ENCODE results near the gene NTSR2.
"Not testable (repeated sequence)": the region's sequence is repeated elsewhere in the genome, so short reads cannot be mapped to it uniquely, and the experiment has no call there.

Gene NTSR2

DNA sequence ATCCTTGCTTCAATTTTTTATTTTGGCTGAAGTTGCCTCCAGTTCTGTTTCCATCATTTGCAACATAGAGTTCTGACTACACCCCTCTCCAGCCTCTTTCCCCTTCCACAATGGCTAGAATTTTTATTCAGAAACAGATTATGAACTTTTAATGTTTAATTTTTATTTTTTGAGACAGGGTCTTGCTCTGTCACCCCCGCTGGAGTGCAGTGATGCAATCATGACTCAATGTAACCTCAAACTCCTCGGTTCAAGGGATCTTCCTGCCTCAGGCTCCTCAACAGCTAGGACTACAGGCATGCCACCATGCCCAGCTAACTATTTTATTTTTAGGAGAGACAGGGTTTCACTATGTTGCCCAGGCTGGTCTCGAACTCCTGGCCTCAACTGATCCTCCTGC is 2.8 kb downstream of the NTSR2 start:
- Mint-ChIP-seq H3K9me3 (peaks cover 5% of the 10 kb centered on the region), H3K36me3 (ENCODE audit: low read depth) (no peaks in the 10 kb centered on the region), H3K27ac (no peak overlapping the region), H3K4me3 (no peak overlapping the region), H3K27me3 (ENCODE audit: low read depth) (peaks cover 59% of the 10 kb centered on the region), H3K4me1 (no peaks in the 10 kb centered on the region)
- TF ChIP-seq CTCF (IDR thresholded peaks at IDR 0.05; ENCODE audit: unreplicated experiment in 3 of 3) = no peak

- H3K36me3 Mint-ChIP-seq (ENCODE audit: low read depth) = no peaks in the 10 kb centered on the region
- no peaks in the 10 kb centered on the region for H3K4me1 Mint-ChIP-seq
- peaks cover 14% of the 10 kb centered on the region for H3K9me3 Mint-ChIP-seq
- H3K27ac Mint-ChIP-seq = no peak overlapping the region
- H3K27me3 Mint-ChIP-seq (ENCODE audit: low read depth) = peaks cover 60% of the 10 kb centered on the region
- no peak overlapping the region for H3K4me3 Mint-ChIP-seq
- no peak for TF ChIP-seq CTCF (IDR thresholded peaks at IDR 0.05; ENCODE audit: unreplicated experiment in 3 of 3)
Measured at GRCh38 chr2:11665510-11666362, 4.3 kb downstream of the NTSR2 start.

GRCh38 chr2:11665028-11665427 is 5.0 kb downstream of the NTSR2 start:
- TF ChIP-seq CTCF (IDR thresholded peaks at IDR 0.05; ENCODE audit: unreplicated experiment in 3 of 3) = no peak
- no peak overlapping the region for H3K27ac Mint-ChIP-seq

DNA sequence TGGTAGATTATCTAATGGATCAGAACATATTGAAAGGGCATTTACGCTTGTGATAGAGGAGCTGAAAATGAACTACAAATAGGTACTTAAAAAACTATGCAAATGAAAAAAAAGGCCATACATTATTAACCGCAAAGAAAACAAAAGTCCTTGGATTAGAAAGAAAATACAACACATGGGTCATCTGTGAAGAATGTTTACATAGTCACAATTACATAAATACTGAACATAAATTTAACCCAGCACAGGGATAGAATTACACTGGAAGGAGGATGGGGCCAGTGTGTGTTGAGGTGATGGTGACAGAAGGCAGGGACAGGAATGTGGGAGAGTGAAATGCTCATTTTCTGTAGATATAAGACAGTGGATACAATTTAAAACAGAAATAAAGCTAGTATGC is 6.6 kb downstream of the NTSR2 start:
- H3K9me3 Mint-ChIP-seq = peaks cover 15% of the 10 kb centered on the region
- TF ChIP-seq CTCF (IDR thresholded peaks at IDR 0.05; ENCODE audit: unreplicated experiment in 3 of 3) = no peak
- peaks cover 55% of the 10 kb centered on the region for H3K27me3 Mint-ChIP-seq (ENCODE audit: low read depth)
- no peak overlapping the region for H3K4me3 Mint-ChIP-seq
- H3K36me3 Mint-ChIP-seq (ENCODE audit: low read depth) = no peaks in the 10 kb centered on the region
- no peaks in the 10 kb centered on the region for H3K4me1 Mint-ChIP-seq
- no peak overlapping the region for H3K27ac Mint-ChIP-seq

More at GRCh38 chr2:11665028-11665427, 5.0 kb downstream of the NTSR2 start:
- Mint-ChIP-seq H3K4me1 (no peaks in the 10 kb centered on the region), H3K4me3 (no peak overlapping the region), H3K27me3 (ENCODE audit: low read depth) (peaks cover 54% of the 10 kb centered on the region), H3K36me3 (ENCODE audit: low read depth) (no peaks in the 10 kb centered on the region), H3K9me3 (peaks cover 15% of the 10 kb centered on the region)

DNA sequence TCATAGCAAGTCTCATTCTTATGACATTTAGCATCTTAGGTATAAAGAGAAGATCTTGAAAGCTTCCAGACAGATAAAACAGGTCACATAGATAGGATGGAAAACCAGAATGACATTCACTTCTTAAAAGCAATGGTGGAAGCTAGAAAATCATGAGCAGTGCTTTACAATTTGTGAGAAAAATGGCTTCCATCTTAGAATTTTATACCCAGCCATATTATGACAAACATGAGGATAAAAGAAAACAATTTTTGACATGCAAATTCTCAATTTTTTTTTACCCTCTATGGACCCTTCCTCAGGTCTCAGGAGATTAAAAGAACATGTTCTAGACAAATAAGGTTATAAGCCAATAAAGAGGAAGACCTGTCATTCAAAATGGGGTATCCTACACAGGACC is 7.1 kb downstream of the NTSR2 start:
- Mint-ChIP-seq H3K4me1 (no peaks in the 10 kb centered on the region), H3K4me3 (no peak overlapping the region), H3K27me3 (ENCODE audit: low read depth) (peaks cover 55% of the 10 kb centered on the region), H3K27ac (no peak overlapping the region), H3K9me3 (peaks cover 15% of the 10 kb centered on the region), H3K36me3 (ENCODE audit: low read depth) (no peaks in the 10 kb centered on the region)
- no peak for TF ChIP-seq CTCF (IDR thresholded peaks at IDR 0.05; ENCODE audit: unreplicated experiment in 3 of 3)

GRCh38 chr2:11661891-11662435 is 8.0 kb downstream of the NTSR2 start:
- Mint-ChIP-seq H3K4me3 (no peak overlapping the region), H3K27ac (no peak overlapping the region), H3K9me3 (peaks cover 15% of the 10 kb centered on the region), H3K4me1 (no peaks in the 10 kb centered on the region), H3K36me3 (ENCODE audit: low read depth) (no peaks in the 10 kb centered on the region), H3K27me3 (ENCODE audit: low read depth) (peaks cover 52% of the 10 kb centered on the region)
- no peak for TF ChIP-seq CTCF (IDR thresholded peaks at IDR 0.05; ENCODE audit: unreplicated experiment in 3 of 3)

- H3K36me3 Mint-ChIP-seq (ENCODE audit: low read depth); H3K4me3 Mint-ChIP-seq; H3K4me1 Mint-ChIP-seq; H3K27ac Mint-ChIP-seq: not testable (repeated sequence)
- Mint-ChIP-seq H3K9me3 (peaks cover 15% of the 10 kb centered on the region), H3K27me3 (ENCODE audit: low read depth) (peaks cover 42% of the 10 kb centered on the region)
Measured at GRCh38 chr2:11660396-11660795, 9.6 kb downstream of the NTSR2 start.
